ENCODE results near the gene MAGOH.
"Not testable (repeated sequence)": the region's sequence is repeated elsewhere in the genome, so short reads cannot be mapped to it uniquely, and the experiment has no call there.

MAGOH gene

GRCh38 chr1:53241828-53242227, 3.5 kb upstream of the MAGOH start:
- in situ Hi-C loops (cut with HindIII; ENCODE audit: low sequenced_read_pairs) = no loop called here

DNA sequence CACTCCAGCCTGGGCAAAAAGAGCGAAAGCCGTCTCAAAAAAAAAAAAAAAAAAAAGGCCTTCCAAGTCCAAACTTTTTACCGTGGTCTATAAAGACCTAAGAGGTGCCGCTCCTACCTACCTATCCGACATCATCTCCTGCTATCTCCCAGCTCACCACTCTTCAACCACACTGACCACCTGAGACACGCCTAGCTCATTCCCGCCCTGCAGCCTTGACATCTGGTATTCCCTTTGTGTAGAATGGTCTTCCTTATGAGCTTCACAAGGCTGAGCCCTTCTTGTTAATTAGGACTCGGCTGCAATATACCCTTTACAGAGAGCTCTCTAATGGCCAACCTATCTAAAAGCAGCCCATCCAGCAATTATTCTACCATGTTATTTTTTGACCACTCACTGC, 680 bp downstream of the MAGOH start:
- in situ Hi-C loops (cut with HindIII; ENCODE audit: low sequenced_read_pairs) = no loop called here

GRCh38 chr1:53220962-53221286, 17.4 kb downstream of the MAGOH start:
- in situ Hi-C loops (cut with HindIII; ENCODE audit: low sequenced_read_pairs) = no loop called here

- in situ Hi-C loops (cut with HindIII; ENCODE audit: low sequenced_read_pairs) = no loop called here
Observed at GRCh38 chr1:53220171-53220961, 18.0 kb downstream of the MAGOH start, which contains the start of gene CZIB. CZIB (minus strand) TSS chr1:53220634; CDS start chr1:53220575, 59 bp downstream.

DNA sequence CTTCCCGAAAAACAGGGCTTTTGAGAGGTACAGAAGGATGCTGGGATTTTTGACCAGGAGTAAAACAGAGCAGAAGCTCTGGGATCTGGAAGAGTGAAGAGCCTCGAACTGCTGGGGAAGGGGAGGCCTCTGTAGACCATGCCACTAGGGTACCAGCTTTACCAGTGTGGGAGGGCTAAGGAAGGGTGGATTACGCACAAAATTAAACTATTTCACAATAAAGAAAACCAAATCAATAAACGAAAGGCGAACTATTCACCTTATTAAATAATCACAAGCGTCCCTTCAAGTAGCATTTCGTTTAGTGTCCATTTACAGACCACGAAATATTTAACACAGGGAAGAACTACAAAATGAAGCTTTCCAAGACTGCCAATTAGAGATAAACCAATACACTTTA, 18.6 kb downstream of the MAGOH start:
- in situ Hi-C loops (cut with HindIII; ENCODE audit: low sequenced_read_pairs) = no loop called here

- in situ Hi-C loops (cut with HindIII; ENCODE audit: low sequenced_read_pairs) = no loop called here
Observed at GRCh38 chr1:53218201-53218600, 20.1 kb downstream of the MAGOH start.

DNA sequence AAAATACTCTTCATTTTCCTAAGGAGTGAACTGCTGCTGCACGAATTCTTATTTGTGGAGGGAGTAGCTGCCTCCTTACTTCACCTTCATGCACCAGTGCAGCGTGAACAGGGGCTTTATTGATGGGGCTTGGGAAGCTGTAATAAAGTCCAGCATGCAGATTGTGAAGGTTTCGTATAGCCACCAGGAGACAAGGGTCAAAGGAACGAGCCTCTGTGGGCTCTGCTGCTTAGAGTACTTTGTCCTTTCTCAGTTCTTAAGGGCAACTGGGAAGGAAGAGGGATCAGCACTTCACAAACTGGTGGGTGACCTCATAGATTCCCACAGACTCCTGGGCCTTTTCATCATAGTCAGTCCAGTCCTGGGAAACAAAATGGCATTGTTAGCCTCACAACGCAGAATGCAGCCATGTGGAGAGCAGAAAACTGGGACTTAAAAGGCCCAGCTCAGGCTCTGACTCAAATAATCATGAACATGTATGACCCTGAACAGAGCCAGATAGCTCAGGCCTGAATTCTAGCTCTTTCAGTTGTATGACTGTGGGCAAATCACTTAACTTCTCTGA, 23.9 kb downstream of the MAGOH start:
- in situ Hi-C loops (cut with HindIII; ENCODE audit: low sequenced_read_pairs) = no loop called here

GRCh38 chr1:53210954-53211353, 27.4 kb downstream of the MAGOH start:
- in situ Hi-C loops (cut with HindIII; ENCODE audit: low sequenced_read_pairs) = no loop called here

- in situ Hi-C loops (cut with HindIII; ENCODE audit: low sequenced_read_pairs) = no loop called here
Observed at GRCh38 chr1:53210352-53210751, 28.0 kb downstream of the MAGOH start.

- in situ Hi-C loops (cut with HindIII; ENCODE audit: low sequenced_read_pairs) = no loop called here
Observed at GRCh38 chr1:53207726-53208125, 30.6 kb downstream of the MAGOH start.

DNA sequence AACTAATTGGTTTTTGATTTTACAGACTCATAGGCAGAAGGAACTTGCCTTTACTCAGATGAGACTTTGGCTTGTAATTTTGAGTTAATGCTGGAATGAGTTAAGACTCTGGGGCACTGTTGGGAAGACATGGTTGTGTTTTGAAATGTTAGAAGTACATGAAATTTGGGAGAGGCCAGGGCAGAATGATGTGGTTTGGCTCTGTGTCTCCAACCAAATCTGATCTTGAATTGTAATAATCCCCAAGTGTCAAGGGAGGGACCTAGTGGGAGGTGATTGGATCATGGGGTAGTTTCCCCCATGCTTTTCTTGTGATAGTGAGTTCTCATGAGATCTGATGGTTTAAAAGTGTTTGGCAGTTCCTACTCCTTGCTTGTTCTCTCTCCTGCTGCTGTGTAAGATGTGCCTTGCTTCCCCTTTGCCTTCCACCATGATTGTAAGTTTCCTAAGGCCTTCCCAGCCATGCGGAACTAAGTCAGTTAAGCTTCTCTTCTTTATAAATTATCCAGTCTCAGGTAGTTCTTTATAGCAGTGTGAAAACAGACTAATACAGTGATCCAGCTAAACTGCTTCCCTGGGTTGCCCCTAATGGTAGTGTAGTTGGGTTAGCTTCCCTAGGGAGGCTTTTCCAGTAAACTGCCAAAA, 31.5 kb downstream of the MAGOH start:
- in situ Hi-C loops (cut with HindIII; ENCODE audit: low sequenced_read_pairs) = no loop called here

DNA sequence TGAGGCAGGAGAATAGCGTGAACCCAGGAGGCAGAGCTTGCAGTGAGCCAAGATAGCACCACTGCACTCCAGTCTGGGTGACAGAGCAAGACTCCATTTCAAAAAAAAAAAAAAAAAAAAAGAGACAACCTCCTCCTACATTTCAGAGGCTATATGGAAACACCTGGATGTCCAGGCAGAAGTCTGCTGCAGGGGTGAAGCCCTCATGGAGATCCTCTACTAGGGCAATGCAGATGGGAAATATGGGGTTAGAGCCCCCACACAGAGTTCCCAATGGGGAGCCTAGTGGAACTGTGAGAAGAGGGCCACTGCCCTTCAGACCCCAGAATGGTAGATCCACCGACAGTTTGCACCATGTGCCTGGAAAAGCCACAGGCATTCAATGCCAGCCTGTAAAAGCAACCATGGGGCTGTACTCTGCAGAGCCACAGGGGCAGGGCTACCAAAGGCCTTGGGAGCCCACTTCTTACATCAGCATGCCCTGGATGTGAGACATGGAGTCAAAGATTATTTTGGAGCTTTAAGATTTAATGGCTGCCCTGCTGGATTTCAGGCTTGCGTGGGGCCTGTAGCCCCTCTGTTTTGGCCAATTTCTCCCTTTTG, 32.1 kb downstream of the MAGOH start:
- in situ Hi-C loops (cut with HindIII; ENCODE audit: low sequenced_read_pairs) = not testable (repeated sequence)

DNA sequence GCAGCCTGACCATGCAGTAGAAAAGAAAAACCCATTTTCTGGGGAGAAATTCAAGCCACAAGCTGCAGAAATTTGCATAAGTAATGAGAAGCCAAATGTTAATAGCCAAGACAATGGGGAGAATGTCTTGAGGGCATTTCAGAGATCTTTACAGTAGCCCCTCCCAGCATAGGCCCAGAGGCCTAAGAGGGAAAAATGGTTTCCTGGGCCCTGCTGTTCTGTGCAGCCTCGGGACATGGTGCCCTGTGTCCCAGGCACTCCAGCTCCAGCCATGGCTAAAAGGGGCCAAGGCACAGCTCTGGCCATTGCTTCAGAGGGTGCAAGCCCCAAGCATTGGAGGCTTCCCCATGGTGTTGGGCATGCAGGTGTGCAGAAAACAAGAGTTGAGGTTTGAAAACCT, 32.8 kb downstream of the MAGOH start:
- in situ Hi-C loops (cut with HindIII; ENCODE audit: low sequenced_read_pairs) = not testable (repeated sequence)

DNA sequence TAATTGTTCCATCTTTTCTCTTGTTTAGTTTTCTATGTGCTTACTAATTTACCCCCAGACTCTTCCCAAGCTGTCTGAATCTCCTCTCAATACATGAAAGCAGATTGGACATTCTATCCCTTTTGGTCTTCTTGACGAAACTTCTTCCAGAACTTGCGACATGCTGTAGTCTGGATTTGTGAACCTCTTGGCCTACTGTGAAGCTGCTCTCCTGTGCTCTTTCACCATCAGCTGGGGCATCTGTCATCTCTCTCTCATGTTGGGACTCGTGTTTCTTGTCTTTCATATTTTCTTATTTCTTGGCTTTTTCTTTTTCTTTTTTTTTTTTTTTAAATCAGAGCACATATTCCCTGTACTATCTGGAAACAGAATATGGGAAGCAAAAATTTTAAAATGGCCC, 34.9 kb downstream of the MAGOH start:
- in situ Hi-C loops (cut with HindIII; ENCODE audit: low sequenced_read_pairs) = loop anchor here (5.0 kb wide), 1 partner anchor 81 kb away; no protein-coding TSS in a partner anchor

DNA sequence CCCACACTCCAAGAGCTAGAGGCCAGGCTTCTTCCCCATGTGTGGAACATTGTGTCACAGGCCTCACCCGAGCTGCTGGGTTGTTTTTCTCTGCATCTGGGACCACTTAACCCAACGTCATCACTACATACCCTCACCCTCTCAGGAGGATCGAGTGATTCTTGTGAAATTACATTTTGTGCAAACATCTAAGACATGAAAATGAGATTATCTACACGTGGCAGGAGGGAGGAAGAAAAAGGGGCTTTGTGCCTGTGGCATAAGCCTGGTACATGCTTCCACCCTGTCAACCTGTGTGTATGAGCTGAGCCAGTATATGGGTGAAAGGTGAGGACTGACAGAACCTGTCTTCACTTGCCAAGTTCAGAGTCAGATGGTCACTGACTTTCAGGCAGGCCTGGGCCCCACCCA, 40.1 kb downstream of the MAGOH start:
- in situ Hi-C loops (cut with HindIII; ENCODE audit: low sequenced_read_pairs) = no loop called here

GRCh38 chr1:53197291-53198200, 40.8 kb downstream of the MAGOH start:
- in situ Hi-C loops (cut with HindIII; ENCODE audit: low sequenced_read_pairs) = no loop called here

DNA sequence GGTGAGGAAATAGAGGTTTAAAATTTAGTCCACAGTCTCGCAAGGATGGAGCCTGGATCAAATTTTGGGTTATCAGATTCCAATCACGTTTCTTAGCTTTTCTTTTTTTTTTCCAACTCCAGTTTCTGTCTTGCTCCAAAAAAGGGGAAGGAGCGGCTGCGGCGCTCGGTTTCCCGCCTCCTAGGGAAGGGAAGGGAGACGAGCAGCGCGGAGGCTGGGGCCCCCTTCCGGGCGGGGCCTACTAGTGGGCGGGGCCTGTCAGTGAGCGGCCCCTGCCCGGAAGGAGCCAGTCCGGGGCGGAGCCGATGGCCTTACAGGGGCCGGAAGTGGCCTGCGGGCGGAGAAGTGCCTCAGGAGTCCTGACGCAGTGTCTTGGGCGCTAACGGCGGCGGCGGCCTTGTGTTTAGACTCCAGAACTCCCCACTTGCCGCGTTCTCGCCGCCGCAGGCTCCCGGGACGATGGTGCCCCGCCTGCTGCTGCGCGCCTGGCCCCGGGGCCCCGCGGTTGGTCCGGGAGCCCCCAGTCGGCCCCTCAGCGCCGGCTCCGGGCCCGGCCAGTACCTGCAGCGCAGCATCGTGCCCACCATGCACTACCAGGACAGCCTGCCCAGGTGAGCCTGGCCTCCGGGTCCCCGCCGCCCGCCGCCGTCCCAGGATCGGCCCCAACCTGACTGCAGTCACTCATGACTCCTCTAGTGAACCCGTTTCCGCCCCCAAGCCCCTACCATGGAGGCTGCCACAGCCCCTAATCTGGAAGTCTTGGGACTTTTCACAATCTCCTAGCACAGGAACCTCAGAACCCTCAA, 41.6 kb downstream of the MAGOH start, which contains the start of gene CPT2:
Gene CPT2 (plus strand): TSS at position 340 of the 806 bp plus-strand sequence. CDS start 120 bp downstream, at position 460.
- in situ Hi-C loops (cut with HindIII; ENCODE audit: low sequenced_read_pairs) = no loop called here

DNA sequence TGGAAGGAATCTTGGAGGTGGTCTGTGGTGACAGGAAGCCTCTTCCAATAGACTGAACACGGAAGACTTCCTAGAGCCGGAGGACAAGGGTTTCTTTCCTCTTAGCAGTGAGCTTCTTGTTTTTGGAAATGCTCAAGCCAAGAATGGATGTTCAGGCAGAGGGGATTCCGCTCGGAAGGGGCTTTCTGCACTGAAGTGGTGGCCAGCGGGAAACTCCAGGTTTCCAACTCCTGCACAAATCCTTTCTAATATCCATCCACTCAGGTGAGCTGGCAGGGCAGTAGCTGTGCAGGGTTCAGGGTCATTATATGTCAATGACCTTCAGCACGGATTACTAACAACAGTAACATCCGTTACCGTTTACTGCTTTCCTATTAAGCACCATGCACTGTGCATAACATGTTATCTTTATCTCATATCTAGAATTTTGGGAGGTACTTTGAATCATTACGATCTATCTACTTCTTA, 42.3 kb downstream of the MAGOH start:
- in situ Hi-C loops (cut with HindIII; ENCODE audit: low sequenced_read_pairs) = no loop called here

GRCh38 chr1:53195246-53196016, 42.9 kb downstream of the MAGOH start:
- in situ Hi-C loops (cut with HindIII; ENCODE audit: low sequenced_read_pairs) = no loop called here
